HG02571 (cell line): ENCODE measurements around the gene ORC1.

Experiments used
- ATAC-seq: cut with Tn5 transposase; IDR thresholded peaks from one replicate; pipeline ENCODE4 v1.9.1; 2021; ENCODE audit warnings: mild to moderate bottlenecking, moderate library complexity; ENCODE audit not compliant: unreplicated experiment

ORC1 gene

GRCh38 chr1:52346653-52347052, 57.6 kb downstream of the ORC1 start:
- ATAC-seq: no peak

- ATAC-seq: no peak
Measured at GRCh38 chr1:52345252-52345651, 59.0 kb downstream of the ORC1 start.

GRCh38 chr1:52343979-52344378, 60.2 kb downstream of the ORC1 start:
- no peak for ATAC-seq

GRCh38 chr1:52341655-52342260, 62.5 kb downstream of the ORC1 start:
- no peak for ATAC-seq

- no peak for ATAC-seq
Measured at GRCh38 chr1:52337439-52337838, 66.8 kb downstream of the ORC1 start.

- no peak for ATAC-seq
Measured at GRCh38 chr1:52334906-52335528, 69.2 kb downstream of the ORC1 start.

- no peak for ATAC-seq
Measured at GRCh38 chr1:52332411-52332810, 71.8 kb downstream of the ORC1 start.

GRCh38 chr1:52328615-52329014, 75.6 kb downstream of the ORC1 start:
- no peak for ATAC-seq

GRCh38 chr1:52325786-52326185, 78.4 kb downstream of the ORC1 start:
- ATAC-seq: no peak

- no peak for ATAC-seq
Measured at GRCh38 chr1:52323731-52324130, 80.5 kb downstream of the ORC1 start.
